Esophagus muscularis mucosa (tissue), 4 donors: Measurements from ENCODE around the gene TLK1.

Experiments used
- CTCF ChIP-seq, 3 experiments: fragments of 200-600 bp in 2 of 3; fragments of 450-650 bp in 1 of 3; sonication (generic) in 2 of 3; IDR thresholded peaks; one replicate each; pipeline ENCODE4 v1.5.1; 2017 to 2019; ENCODE audit warnings: antibody characterized with exemption in 3 of 3, mild to moderate bottlenecking in 2 of 3, moderate library complexity in 1 of 3
- EP300 ChIP-seq: sonication (generic); formaldehyde crosslinking; IDR thresholded peaks from one replicate; pipeline ENCODE4 v1.6.1; 2017; ENCODE audit warnings: antibody characterized with exemption
- POLR2A ChIP-seq: fragments of 450-650 bp; IDR thresholded peaks from one replicate; pipeline ENCODE4 v1.6.1; 2017; ENCODE audit warnings: antibody characterized with exemption, moderate library complexity, mild to moderate bottlenecking, low read depth
- POLR2AphosphoS5 ChIP-seq, 2 donors: sonication (generic); formaldehyde crosslinking; IDR thresholded peaks; one replicate each; pipeline ENCODE4 v1.6.1; 2017; ENCODE audit warnings: antibody characterized with exemption in 2 of 2

- TF ChIP-seq CTCF (IDR thresholded peaks at IDR 0.05): no peak
- no peak for TF ChIP-seq EP300
- TF ChIP-seq POLR2A: no peak
- TF ChIP-seq POLR2AphosphoS5 (IDR thresholded peaks at IDR 0.05): no peak
These were observed 161.0 kb downstream of the TLK1 start for GRCh38 chr2:170999654-171000053.
